AG09309 (cell line): Measurements from ENCODE around the gene CGB7.
"Not testable (repeated sequence)": the region's sequence is repeated elsewhere in the genome, so short reads cannot be mapped to it uniquely, and the experiment has no call there.

Experiments used
- DNase-seq: peaks from one replicate; pipeline ENCODE4 v3.0.0-alpha.2; 2010; ENCODE audit warnings: low read depth
- H3K4me3 ChIP-seq: 2 replicates; pipeline ENCODE4 v1.5.1; 2011; ENCODE audit warnings: mild to moderate bottlenecking, low read depth, low read length, moderate library complexity; ENCODE audit not compliant: control insufficient read depth
- CTCF ChIP-seq: IDR thresholded peaks from 2 replicates; pipeline ENCODE4 v1.5.1; 2011; ENCODE audit warnings: mild to moderate bottlenecking, low read depth, low read length, inconsistent platforms; ENCODE audit not compliant: insufficient read depth, control insufficient read depth; ENCODE audit errors: missing control alignments

Gene CGB7

GRCh38 chr19:49019242-49019932, 38.2 kb downstream of the CGB7 start:
- DNase-seq, result no peak
- no peak for TF ChIP-seq CTCF
- H3K4me3 ChIP-seq, result peak overlapping the region; percentile 39

GRCh38 chr19:49018388-49019241, 38.9 kb downstream of the CGB7 start:
- not testable (repeated sequence) for DNase-seq
- H3K4me3 ChIP-seq, result peak overlapping the region; percentile 39

GRCh38 chr19:49017666-49018351, 39.7 kb downstream of the CGB7 start:
- peak; percentile 67 for TF ChIP-seq CTCF
- DNase-seq, result no peak
- H3K4me3 ChIP-seq, result peak overlapping the region; percentile 39

GRCh38 chr19:49017041-49017665, 40.4 kb downstream of the CGB7 start, which contains the start of gene LHB:
Gene LHB, minus strand, starts transcription at chr19:49017091. Its CDS starts 10 bp downstream, at chr19:49017081.
- H3K4me3 ChIP-seq, result peak within 1 kb of the TSS; percentile 39
- TF ChIP-seq CTCF, result no peak
- no peak for DNase-seq

GRCh38 chr19:49016067-49016839, 41.3 kb downstream of the CGB7 start:
- no peak for DNase-seq
- H3K4me3 ChIP-seq, result no peak overlapping the region
- TF ChIP-seq CTCF, result no peak

- no peak for DNase-seq
Observed at GRCh38 chr19:49014870-49015255, 42.7 kb downstream of the CGB7 start.

More at GRCh38 chr19:49014870-49015255, 42.7 kb downstream of the CGB7 start:
- TF ChIP-seq CTCF, result no peak
- no peak overlapping the region for H3K4me3 ChIP-seq
